AG09319 (cell line): ENCODE measurements around the gene ERI2.

Source experiments
- DNase-seq: peaks from one replicate; pipeline ENCODE4 v3.0.0-alpha.2; 2010; ENCODE audit warnings: low read depth; ENCODE audit errors: extremely low read depth
- TF ChIP-seq, protein P1 (sequence below): IDR thresholded peaks from 2 replicates; pipeline ENCODE4 v1.5.1; 2011; ENCODE audit warnings: low read depth, mild to moderate bottlenecking, inconsistent platforms, low read length, moderate library complexity

Gene ERI2

DNA sequence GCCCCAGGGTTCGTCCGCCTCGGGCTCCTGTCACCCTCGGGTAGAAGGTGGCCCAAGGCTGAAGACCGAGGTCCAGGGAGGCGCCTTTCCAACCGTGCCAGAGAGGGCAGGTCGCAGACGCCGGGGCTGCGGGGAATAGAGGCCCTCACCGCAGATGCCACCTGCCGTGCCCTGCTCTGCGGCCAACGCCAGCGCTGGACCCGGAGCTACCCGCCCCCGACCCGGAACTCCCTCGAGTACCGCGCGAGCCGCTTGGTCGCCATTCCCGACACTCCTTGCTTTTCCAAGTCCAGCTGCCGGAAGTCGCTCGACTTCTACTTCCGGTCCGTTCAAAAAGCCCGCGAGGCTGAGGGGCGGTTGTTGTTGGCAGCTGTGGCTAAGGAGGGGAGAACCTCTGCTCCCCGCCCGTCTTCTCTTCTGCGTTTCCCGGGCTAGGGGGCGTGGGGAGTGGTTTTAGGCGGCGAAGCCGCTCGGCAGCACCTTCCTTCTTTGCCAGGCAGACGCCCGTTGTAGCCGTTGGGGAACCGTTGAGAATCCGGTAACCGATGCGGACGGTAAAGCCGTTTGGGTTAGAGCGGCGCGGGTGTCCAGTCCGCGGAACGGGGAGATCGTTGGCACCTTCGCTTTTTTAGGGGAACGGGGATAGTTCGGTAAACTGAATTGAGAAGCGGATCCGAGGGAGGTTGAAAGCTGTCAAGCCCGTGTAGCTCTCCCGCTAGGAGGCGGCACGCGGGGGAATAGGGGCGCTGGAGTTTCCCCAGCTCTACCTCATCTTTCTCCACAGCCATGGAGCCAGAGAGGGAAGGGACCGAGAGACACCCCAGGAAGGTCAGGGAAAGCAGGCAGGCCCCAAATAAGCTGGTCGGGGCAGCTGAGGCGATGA is at the start of gene ERI2, which contains the start of gene REXO5:
Gene ERI2, minus strand, starts transcription at position 305 of the 883 bp plus-strand sequence. Its CDS starts 42 bp downstream, at position 263.
Gene REXO5, plus strand, starts transcription at position 360 of the 883 bp plus-strand sequence. Its CDS starts 427 bp downstream, at position 787.
- peak; percentile 80 for DNase-seq
- TF ChIP-seq, protein P1, sequence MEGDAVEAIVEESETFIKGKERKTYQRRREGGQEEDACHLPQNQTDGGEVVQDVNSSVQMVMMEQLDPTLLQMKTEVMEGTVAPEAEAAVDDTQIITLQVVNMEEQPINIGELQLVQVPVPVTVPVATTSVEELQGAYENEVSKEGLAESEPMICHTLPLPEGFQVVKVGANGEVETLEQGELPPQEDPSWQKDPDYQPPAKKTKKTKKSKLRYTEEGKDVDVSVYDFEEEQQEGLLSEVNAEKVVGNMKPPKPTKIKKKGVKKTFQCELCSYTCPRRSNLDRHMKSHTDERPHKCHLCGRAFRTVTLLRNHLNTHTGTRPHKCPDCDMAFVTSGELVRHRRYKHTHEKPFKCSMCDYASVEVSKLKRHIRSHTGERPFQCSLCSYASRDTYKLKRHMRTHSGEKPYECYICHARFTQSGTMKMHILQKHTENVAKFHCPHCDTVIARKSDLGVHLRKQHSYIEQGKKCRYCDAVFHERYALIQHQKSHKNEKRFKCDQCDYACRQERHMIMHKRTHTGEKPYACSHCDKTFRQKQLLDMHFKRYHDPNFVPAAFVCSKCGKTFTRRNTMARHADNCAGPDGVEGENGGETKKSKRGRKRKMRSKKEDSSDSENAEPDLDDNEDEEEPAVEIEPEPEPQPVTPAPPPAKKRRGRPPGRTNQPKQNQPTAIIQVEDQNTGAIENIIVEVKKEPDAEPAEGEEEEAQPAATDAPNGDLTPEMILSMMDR, result peak; percentile 71

- TF ChIP-seq, protein P1, result no peak
- DNase-seq, result no peak
These were observed 48.7 kb upstream of the ERI2 start for GRCh38 chr16:20854963-20855362.

DNA sequence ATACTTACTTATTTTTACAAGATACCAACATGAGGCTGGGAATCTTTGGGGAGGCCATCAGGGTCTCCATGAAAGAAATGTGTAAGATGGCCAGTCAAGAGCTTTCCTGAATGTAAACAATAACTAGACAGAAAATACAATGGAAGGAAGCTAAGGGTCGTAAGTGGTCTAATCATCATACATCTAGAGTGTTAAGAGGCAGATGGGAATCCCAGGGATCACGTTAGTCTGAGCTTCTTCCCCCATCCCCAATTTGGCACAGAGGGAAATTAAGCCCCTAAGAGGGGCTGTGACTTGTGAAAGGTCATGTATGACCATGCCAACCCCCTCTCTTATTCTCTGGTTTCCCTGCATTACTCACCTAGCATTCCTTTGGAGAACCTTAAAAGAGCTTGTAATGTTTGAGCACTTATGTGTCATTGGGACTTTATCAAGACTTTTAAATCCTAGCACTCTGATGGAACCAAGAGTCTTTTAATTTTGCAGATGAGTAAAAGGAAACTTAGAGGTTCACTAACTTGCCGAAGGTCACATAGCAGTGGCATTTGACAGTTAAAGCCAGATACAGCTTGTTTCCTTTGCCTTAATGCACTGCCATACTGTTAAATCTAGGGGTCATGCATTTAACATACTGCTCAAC is 47.8 kb upstream of the ERI2 start:
- no peak for DNase-seq
- TF ChIP-seq, protein P1, result no peak

- DNase-seq, result no peak
- TF ChIP-seq, protein P1, result no peak
These were observed 46.9 kb upstream of the ERI2 start for GRCh38 chr16:20853143-20853542.

DNA sequence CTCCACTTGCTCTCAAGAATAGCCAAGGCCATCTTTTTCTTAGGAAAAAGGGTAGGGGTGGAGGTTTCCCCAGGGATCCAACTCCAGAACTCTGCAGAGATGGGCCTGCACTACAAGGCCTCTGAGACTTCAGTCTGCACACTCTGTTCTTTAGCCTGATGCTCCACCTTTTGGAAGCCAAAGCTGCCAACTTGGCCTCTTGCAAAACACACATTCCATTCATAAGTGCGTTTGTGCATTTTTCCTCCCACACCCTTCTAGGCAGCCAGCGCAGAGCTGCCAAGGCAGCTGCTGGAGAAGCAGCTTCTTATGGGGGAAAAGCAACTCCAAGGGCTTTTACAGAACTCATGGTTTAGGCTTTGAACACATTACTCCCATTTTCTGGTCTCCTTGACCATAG is 45.3 kb upstream of the ERI2 start:
- DNase-seq, result peak; percentile 84
- TF ChIP-seq, protein P1, result no peak; the same call in 1 of the 2 replicates

- TF ChIP-seq, protein P1, result no peak
- DNase-seq, result no peak
These were observed 44.7 kb upstream of the ERI2 start for GRCh38 chr16:20850981-20851380.
